Measurements from ENCODE around the gene AMY1A.
"Not testable (repeated sequence)": the region's sequence is repeated elsewhere in the genome, so short reads cannot be mapped to it uniquely, and the experiment has no call there.

DNA sequence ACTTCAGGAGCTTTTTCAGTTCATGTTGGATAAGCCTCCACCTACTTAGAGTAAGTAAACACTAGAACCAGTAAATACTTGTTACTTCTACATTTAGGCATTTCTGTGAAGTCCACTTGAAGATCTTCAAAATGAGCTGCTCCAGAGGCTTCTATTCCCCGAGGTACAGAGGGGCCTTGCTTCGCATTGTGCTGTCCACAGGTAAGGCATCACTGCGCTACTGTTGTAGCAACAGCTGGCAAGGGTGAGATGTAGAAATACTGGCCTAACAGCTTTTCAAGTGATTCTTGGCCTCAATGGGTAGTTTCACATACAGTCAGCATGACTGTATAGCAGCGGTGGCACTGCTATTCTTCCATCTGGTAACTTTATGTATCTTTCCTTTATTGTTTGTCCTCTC lies 4.7 kb upstream of the AMY1A start:
- not testable (repeated sequence) for TF ChIP-seq MYC (IDR thresholded peaks at IDR 0.05; ENCODE audit: low read depth, low read length); POLR2AphosphoS5 (IDR thresholded peaks at IDR 0.05; ENCODE audit: insufficient read depth, low read depth, low read length); POLR2A (IDR thresholded peaks at IDR 0.05; ENCODE audit: low read depth, low read length); JUN (IDR thresholded peaks at IDR 0.05; ENCODE audit: borderline replicate concordance, insufficient read depth, insufficient read length, low read depth); EZH2 (IDR thresholded peaks at IDR 0.05; ENCODE audit: borderline replicate concordance, low read depth, low read length, severe bottlenecking)
- TF ChIP-seq, protein P1, sequence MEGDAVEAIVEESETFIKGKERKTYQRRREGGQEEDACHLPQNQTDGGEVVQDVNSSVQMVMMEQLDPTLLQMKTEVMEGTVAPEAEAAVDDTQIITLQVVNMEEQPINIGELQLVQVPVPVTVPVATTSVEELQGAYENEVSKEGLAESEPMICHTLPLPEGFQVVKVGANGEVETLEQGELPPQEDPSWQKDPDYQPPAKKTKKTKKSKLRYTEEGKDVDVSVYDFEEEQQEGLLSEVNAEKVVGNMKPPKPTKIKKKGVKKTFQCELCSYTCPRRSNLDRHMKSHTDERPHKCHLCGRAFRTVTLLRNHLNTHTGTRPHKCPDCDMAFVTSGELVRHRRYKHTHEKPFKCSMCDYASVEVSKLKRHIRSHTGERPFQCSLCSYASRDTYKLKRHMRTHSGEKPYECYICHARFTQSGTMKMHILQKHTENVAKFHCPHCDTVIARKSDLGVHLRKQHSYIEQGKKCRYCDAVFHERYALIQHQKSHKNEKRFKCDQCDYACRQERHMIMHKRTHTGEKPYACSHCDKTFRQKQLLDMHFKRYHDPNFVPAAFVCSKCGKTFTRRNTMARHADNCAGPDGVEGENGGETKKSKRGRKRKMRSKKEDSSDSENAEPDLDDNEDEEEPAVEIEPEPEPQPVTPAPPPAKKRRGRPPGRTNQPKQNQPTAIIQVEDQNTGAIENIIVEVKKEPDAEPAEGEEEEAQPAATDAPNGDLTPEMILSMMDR (IDR thresholded peaks at IDR 0.05; ENCODE audit: extremely low read depth in 1 of 2, insufficient read depth in 1 of 2, low read depth in 1 of 2, low read length in 2 of 2) = not testable (repeated sequence)
- TF ChIP-seq, protein P2, sequence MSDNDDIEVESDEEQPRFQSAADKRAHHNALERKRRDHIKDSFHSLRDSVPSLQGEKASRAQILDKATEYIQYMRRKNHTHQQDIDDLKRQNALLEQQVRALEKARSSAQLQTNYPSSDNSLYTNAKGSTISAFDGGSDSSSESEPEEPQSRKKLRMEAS (IDR thresholded peaks at IDR 0.05; ENCODE audit: insufficient read depth, insufficient read length) = not testable (repeated sequence)
